PC-9 (cell line): ENCODE data around the gene DMWD. TPM values are rescaled to one million over a fixed set of nuclear protein-coding genes. Genes with fewer than 3 reads are reported as not detected.

Source experiments
- BruUV-seq: library from RNA; stranded (reverse); fragments of 400-500 nt; replicated peaks from 2 replicates; lab custom pipeline; 2021; lab: Mats Ljungman, UMichigan
- CTCF ChIA-PET: fragments of 300-600 bp; sonication (Branson Sonifier 250); formaldehyde crosslinking; loops from one replicate; lab custom pipeline; 2022; ENCODE audit warnings: antibody characterized with exemption; lab: Charles Lee
- POLR2A ChIA-PET: fragments of 300-600 bp; sonication (Branson Sonifier 250); formaldehyde crosslinking; loops from one replicate; lab custom pipeline; 2022; ENCODE audit warnings: antibody characterized with exemption; ENCODE audit not compliant: unreplicated experiment; lab: Charles Lee
- DNase-seq, 2 experiments: peaks; one replicate each; pipeline versions ENCODE4 v3.0.0 to v3.0.0-alpha.2; 2015 to 2022; ENCODE audit warnings: mixed read lengths in 1 of 2
- H2AFZ ChIP-seq: fragments of 200-600 bp; sonication (generic); 2 replicates; pipeline ENCODE4 v1.8.1; 2017; ENCODE audit warnings: antibody characterized with exemption
- H3F3A ChIP-seq: fragments of 200-600 bp; sonication (generic); 2 replicates; pipeline ENCODE4 v1.8.1; 2017; ENCODE audit warnings: antibody characterized with exemption, mild to moderate bottlenecking, low read depth; ENCODE audit not compliant: insufficient read depth
- H3K27ac ChIP-seq: fragments of 200-600 bp; sonication (generic); 2 replicates; pipeline ENCODE4 v1.6.1; 2016; ENCODE audit warnings: mixed run types
- H3K27me3 ChIP-seq: fragments of 200-600 bp; sonication (generic); 2 replicates; pipeline ENCODE4 v1.6.1; 2016; ENCODE audit warnings: low read depth, mixed run types; ENCODE audit not compliant: insufficient read depth
- H3K36me3 ChIP-seq: fragments of 200-600 bp; sonication (generic); 2 replicates; pipeline ENCODE4 v1.6.1; 2016; ENCODE audit warnings: low read depth, mixed run types
- H3K4me1 ChIP-seq: fragments of 200-600 bp; sonication (generic); replicated peaks from 2 replicates; pipeline ENCODE4 v1.6.1; 2016; ENCODE audit warnings: mixed run types; ENCODE audit not compliant: insufficient read depth
- H3K4me2 ChIP-seq: fragments of 200-600 bp; sonication (generic); 2 replicates; pipeline ENCODE4 v1.6.1; 2017; ENCODE audit warnings: mixed run types
- H3K4me3 ChIP-seq: fragments of 200-600 bp; sonication (generic); 2 replicates; pipeline ENCODE4 v1.6.1; 2016; ENCODE audit warnings: mixed run types
- H3K79me2 ChIP-seq: fragments of 200-600 bp; sonication (generic); 2 replicates; pipeline ENCODE4 v1.6.1; 2017; ENCODE audit warnings: low read depth, mixed run types
- H3K9me2 ChIP-seq: fragments of 200-600 bp; sonication (generic); 2 replicates; pipeline ENCODE4 v1.8.1; 2017; ENCODE audit warnings: mild to moderate bottlenecking; ENCODE audit not compliant: insufficient read depth
- H3K9me3 ChIP-seq: fragments of 200-600 bp; sonication (generic); 2 replicates; pipeline ENCODE4 v1.8.1; 2016; ENCODE audit warnings: low read depth; ENCODE audit not compliant: insufficient read depth
- H4K20me1 ChIP-seq: fragments of 200-600 bp; sonication (generic); 2 replicates; pipeline ENCODE4 v1.8.1; 2017; ENCODE audit not compliant: insufficient read depth
- EZH2 ChIP-seq: fragments of 200-600 bp; sonication (generic); IDR thresholded peaks from 2 replicates; pipeline ENCODE4 v1.8.0; 2017; ENCODE audit warnings: antibody characterized with exemption, low read depth
- intact Hi-C: fragments of 100-400 bp; cut with micrococcal nuclease; formaldehyde crosslinking; loops from one replicate; pipeline ENCODE4 v1.10.0; 2022; ENCODE audit not compliant: unreplicated experiment
- total RNA-seq: library from RNA; stranded (reverse); gene quantifications from 2 replicates; pipeline ENCODE4 v1.2.3, GENCODE V29; 2021
- TF ChIP-seq, protein P1 (sequence below): fragments of 200-600 bp; sonication (generic); conservative IDR thresholded peaks from 2 replicates; pipeline ENCODE4 v1.6.1; 2017; ENCODE audit warnings: mixed run types, antibody characterized with exemption, mild to moderate bottlenecking, moderate library complexity

Gene DMWD
- total RNA-seq, 1 experiment from 2014 or later = 66.7 TPM

DNA sequence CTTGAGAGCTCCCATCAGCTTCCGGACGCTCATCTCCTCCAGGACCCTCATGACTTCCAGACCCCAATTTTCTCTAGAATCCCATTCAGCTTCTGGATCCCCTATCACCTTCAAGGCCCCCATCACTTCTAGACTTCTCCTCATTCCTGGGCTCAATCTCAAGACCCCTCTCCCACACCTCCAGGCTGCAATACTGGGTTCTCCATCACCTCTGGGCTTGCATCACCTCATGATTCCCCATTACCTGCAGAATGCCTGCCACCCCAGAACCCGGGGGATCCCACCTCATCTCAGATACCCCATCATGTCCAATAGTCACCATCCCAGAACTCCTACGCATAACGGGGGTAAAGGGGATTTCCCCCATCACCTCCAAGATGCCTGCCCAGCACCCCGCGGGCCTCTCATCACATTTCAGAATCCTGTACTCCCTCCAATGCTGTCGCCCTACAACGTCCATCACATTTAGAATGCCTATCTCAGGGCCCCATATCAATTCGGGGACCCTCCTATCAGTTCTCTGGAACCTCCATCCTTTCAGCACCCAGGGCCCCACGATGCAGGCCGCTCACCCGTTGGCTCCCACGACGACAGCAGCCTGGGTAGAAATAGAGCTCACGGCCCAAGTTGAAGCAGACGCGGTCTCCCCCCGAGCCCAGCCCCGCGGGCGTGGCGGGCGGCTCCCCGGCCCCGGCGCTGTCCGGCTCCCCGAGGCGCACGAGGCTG, 738 bp downstream of the DMWD start:
- Histone ChIP-seq H3K36me3 (peaks cover 13% of the 10 kb centered on the region), H3K27ac (no peak overlapping the region), H3K9me3 (no peaks in the 10 kb centered on the region), H3K27me3 (no peaks in the 10 kb centered on the region), H3K4me3 (peak overlapping the region; percentile 93), H3K4me2 (peak overlapping the region; percentile 95), H3K4me1 (peaks cover 18% of the 10 kb centered on the region), H4K20me1 (no peaks in the 10 kb centered on the region), H3F3A (peaks cover 8% of the 10 kb centered on the region; the same call in 1 of the 2 replicates), H2AFZ (peak overlapping the region; percentile 77), H3K9me2 (no peaks in the 10 kb centered on the region), H3K79me2 (peaks cover 28% of the 10 kb centered on the region)
- intact Hi-C loops = no loop called here
- POLR2A ChIA-PET = interaction anchor here (0.7 to 1.4 kb wide), 3 partner anchors 9 to 1268 kb away, joined by 3 to 15 read pairs (median 5); partner anchors contain the start of gene DMPK
- TF ChIP-seq, protein P1, sequence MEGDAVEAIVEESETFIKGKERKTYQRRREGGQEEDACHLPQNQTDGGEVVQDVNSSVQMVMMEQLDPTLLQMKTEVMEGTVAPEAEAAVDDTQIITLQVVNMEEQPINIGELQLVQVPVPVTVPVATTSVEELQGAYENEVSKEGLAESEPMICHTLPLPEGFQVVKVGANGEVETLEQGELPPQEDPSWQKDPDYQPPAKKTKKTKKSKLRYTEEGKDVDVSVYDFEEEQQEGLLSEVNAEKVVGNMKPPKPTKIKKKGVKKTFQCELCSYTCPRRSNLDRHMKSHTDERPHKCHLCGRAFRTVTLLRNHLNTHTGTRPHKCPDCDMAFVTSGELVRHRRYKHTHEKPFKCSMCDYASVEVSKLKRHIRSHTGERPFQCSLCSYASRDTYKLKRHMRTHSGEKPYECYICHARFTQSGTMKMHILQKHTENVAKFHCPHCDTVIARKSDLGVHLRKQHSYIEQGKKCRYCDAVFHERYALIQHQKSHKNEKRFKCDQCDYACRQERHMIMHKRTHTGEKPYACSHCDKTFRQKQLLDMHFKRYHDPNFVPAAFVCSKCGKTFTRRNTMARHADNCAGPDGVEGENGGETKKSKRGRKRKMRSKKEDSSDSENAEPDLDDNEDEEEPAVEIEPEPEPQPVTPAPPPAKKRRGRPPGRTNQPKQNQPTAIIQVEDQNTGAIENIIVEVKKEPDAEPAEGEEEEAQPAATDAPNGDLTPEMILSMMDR = no peak
- TF ChIP-seq EZH2 = no peak
- CTCF ChIA-PET = no interaction called here
- DNase-seq = no peak
- BruUV-seq = no TSS peak

GRCh38 chr19:45790942-45791341, 1.7 kb downstream of the DMWD start:
- TF ChIP-seq, protein P1 = no peak
- no peak for TF ChIP-seq EZH2
- CTCF ChIA-PET = interaction anchor here (0.6 kb wide), 1 partner anchor 9 kb away, joined by 3 read pairs; no protein-coding TSS in a partner anchor
- POLR2A ChIA-PET = interaction anchor here (0.7 kb wide), 1 partner anchor 10 kb away, joined by 5 read pairs; no protein-coding TSS in a partner anchor

GRCh38 chr19:45789035-45789786, 3.4 kb downstream of the DMWD start:
- H3K4me3 ChIP-seq = no peak overlapping the region
- H3K4me1 ChIP-seq = peaks cover 26% of the 10 kb centered on the region
- peaks cover 17% of the 10 kb centered on the region for H3K36me3 ChIP-seq
- no peaks in the 10 kb centered on the region for H4K20me1 ChIP-seq
- H3K9me3 ChIP-seq = no peaks in the 10 kb centered on the region
- no peak for DNase-seq
- H3K9me2 ChIP-seq = no peaks in the 10 kb centered on the region
- intact Hi-C loops = no loop called here
- BruUV-seq = no TSS peak
- no peak overlapping the region for H3K4me2 ChIP-seq
- H3K79me2 ChIP-seq = peaks cover 34% of the 10 kb centered on the region
- POLR2A ChIA-PET = no interaction called here
- no peak overlapping the region for H3K27ac ChIP-seq
- no peak for TF ChIP-seq EZH2
- H3K27me3 ChIP-seq = no peaks in the 10 kb centered on the region
- H3F3A ChIP-seq = peaks cover 10% of the 10 kb centered on the region; the same call in 1 of the 2 replicates
- H2AFZ ChIP-seq = no peak overlapping the region
- CTCF ChIA-PET = interaction anchor here (0.7 kb wide), 1 partner anchor 70 kb away, joined by 4 read pairs; no protein-coding TSS in a partner anchor

More at GRCh38 chr19:45790942-45791341, 1.7 kb downstream of the DMWD start:
- no peaks in the 10 kb centered on the region for H3K9me2 ChIP-seq
- DNase-seq = no peak
- peaks cover 18% of the 10 kb centered on the region for H3K4me1 ChIP-seq
- no peak overlapping the region for H2AFZ ChIP-seq
- H3K4me3 ChIP-seq = peak overlapping the region; percentile 93; the same call in 1 of the 2 replicates
- intact Hi-C loops = no loop called here
- H4K20me1 ChIP-seq = no peaks in the 10 kb centered on the region
- peaks cover 13% of the 10 kb centered on the region for H3K36me3 ChIP-seq
- no peak overlapping the region for H3K27ac ChIP-seq
- H3F3A ChIP-seq = peaks cover 8% of the 10 kb centered on the region; the same call in 1 of the 2 replicates
- BruUV-seq = TSS peak; percentile 32
- H3K79me2 ChIP-seq = peaks cover 28% of the 10 kb centered on the region
- no peaks in the 10 kb centered on the region for H3K27me3 ChIP-seq
- H3K9me3 ChIP-seq = no peaks in the 10 kb centered on the region
- peak overlapping the region; percentile 95 for H3K4me2 ChIP-seq
